Tibial nerve (tissue), 4 donors: ENCODE measurements around the gene C1QC. TPM values are rescaled to one million over a fixed set of nuclear protein-coding genes. Genes with fewer than 3 reads are reported as not detected.

Experiments
- DNase-seq, 2 donors: peaks; one replicate each; pipeline ENCODE4 v3.0.0-alpha.2; 2019; ENCODE audit warnings: low spot score in 2 of 2
- H3K27ac ChIP-seq, 4 donors: fragments of 200-600 bp; sonication (generic) in 3 of 4; one replicate each; pipeline ENCODE4 v1.5.1; 2017 to 2019; ENCODE audit warnings: mild to moderate bottlenecking in 1 of 4
- H3K27me3 ChIP-seq, 2 donors: fragments of 200-600 bp; sonication (generic) in 1 of 2; one replicate each; pipeline versions ENCODE4 v1.5.1 to v1.6.0; 2017 to 2019
- H3K36me3 ChIP-seq, 3 donors: fragments of 200-600 bp; sonication (generic); one replicate each; pipeline ENCODE4 v1.5.1; 2018 to 2019
- H3K4me1 ChIP-seq, 4 donors: fragments of 200-600 bp; sonication (generic) in 3 of 4; one replicate each; pipeline ENCODE4 v1.5.1; 2017 to 2019
- H3K4me3 ChIP-seq, 4 donors: fragments of 200-600 bp; sonication (generic) in 3 of 4; one replicate each; pipeline ENCODE4 v1.5.1; 2017 to 2019; ENCODE audit warnings: mild to moderate bottlenecking in 1 of 4, moderate library complexity in 1 of 4
- H3K9me3 ChIP-seq, 4 donors: fragments of 200-600 bp; sonication (generic) in 3 of 4; one replicate each; pipeline ENCODE4 v1.5.1; 2017 to 2019
- CTCF ChIP-seq, 5 experiments: fragments of 200-600 bp in 3 of 5; fragments of 450-650 bp in 2 of 5; sonication (generic) in 3 of 5; IDR thresholded peaks; one replicate each; pipeline ENCODE4 v1.5.1; 2016 to 2019; ENCODE audit warnings: antibody characterized with exemption in 5 of 5, mild to moderate bottlenecking in 3 of 5, moderate library complexity in 2 of 5
- EP300 ChIP-seq, 2 donors: sonication (generic); formaldehyde crosslinking; IDR thresholded peaks; one replicate each; pipeline ENCODE4 v1.6.1; 2017; ENCODE audit warnings: antibody characterized with exemption in 2 of 2, mild to moderate bottlenecking in 1 of 2
- POLR2A ChIP-seq, 2 donors: fragments of 450-650 bp; IDR thresholded peaks; one replicate each; pipeline ENCODE4 v1.6.1; 2017; ENCODE audit warnings: antibody characterized with exemption in 2 of 2, mild to moderate bottlenecking in 2 of 2, moderate library complexity in 2 of 2
- WGBS, 2 donors: methylation state at CpG; one replicate each; pipeline ENCODE4 v1.1.5; 2018; 5-methylcytosine and 5-hydroxymethylcytosine counted together
- total RNA-seq, 4 donors: library from RNA; depleted of rRNA; stranded (reverse); fragments of >200 nt; gene quantifications; one replicate each; pipeline ENCODE4 v1.1.0, GENCODE V29; 2016

The C1QC gene
- total RNA-seq, 4 donors from 2014 or later, result 130 to 315 (median 188) TPM

GRCh38 chr1:22598736-22599135 is 44.7 kb upstream of the C1QC start:
- DNase-seq, result no peak
- Histone ChIP-seq H3K4me3 (no peak overlapping the region), H3K27me3 (peaks cover 0 to 59% of the 10 kb centered on the region in 2 donors), H3K27ac (no peak overlapping the region), H3K36me3 (no peaks in the 10 kb centered on the region), H3K4me1 (no peaks in the 10 kb centered on the region), H3K9me3 (no peaks in the 10 kb centered on the region)
- 78% methylated on average over 18 to 21 of the region's 24 CpGs for WGBS, 2 donors
- TF ChIP-seq POLR2A (IDR thresholded peaks at IDR 0.05), result no peak
- no peak for TF ChIP-seq CTCF (IDR thresholded peaks at IDR 0.05)
- TF ChIP-seq EP300 (IDR thresholded peaks at IDR 0.05), result no peak

GRCh38 chr1:22600071-22600816 is 43.2 kb upstream of the C1QC start:
- Histone ChIP-seq H3K36me3 (no peaks in the 10 kb centered on the region), H3K4me3 (no peak overlapping the region), H3K4me1 (no peaks in the 10 kb centered on the region), H3K27ac (no peak overlapping the region), H3K9me3 (no peaks in the 10 kb centered on the region), H3K27me3 (peaks cover 0 to 51% of the 10 kb centered on the region in 2 donors)
- TF ChIP-seq CTCF (IDR thresholded peaks at IDR 0.05) (no peak), EP300 (IDR thresholded peaks at IDR 0.05) (no peak)
- 51 to 60% methylated on average over 14 to 18 of the region's 22 CpGs for WGBS, 2 donors
- no peak for DNase-seq

DNA sequence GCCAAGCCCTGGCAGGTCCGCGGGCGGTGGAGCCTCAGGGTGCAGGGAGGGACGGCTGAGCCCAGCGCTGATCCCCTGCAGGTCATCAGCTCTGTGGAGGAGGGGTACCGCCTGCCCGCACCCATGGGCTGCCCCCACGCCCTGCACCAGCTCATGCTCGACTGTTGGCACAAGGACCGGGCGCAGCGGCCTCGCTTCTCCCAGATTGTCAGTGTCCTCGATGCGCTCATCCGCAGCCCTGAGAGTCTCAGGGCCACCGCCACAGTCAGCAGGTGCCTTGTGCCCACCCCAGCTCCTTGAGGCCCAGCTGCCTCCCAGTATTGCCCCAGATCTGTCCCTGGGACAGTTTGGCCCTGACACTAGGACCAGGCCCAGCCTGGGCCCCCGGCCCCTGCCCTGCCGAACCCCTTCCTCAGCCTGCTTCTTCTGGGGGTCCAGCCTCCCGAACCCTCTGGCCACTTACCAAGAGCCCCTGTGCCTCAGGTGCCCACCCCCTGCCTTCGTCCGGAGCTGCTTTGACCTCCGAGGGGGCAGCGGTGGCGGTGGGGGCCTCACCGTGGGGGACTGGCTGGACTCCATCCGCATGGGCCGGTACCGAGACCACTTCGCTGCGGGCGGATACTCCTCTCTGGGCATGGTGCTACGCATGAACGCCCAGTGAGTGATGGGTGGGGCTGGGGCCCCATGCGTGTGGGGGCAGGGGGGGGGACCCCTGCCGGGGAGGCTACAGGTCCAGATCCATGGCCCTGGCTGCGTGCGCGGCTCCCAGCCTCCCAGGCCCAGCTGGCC is 42.4 kb upstream of the C1QC start:
- H3K27me3 ChIP-seq, result peaks cover 0 to 55% of the 10 kb centered on the region in 2 donors

DNA sequence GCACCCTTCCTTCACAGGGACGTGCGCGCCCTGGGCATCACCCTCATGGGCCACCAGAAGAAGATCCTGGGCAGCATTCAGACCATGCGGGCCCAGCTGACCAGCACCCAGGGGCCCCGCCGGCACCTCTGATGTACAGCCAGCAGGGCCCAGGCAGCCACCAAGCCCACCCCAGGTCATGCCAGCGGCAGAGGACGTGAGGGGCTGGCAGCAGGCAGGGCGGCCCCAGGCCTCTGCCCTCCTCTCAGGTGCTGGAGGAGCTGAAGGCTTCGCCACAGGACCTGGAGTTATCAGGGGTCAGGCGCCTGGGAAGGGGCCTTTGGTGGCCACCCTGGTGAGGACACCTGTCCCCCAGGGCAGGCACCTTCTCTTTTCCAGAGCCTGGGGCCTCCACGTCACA is 41.8 kb upstream of the C1QC start:
- DNase-seq, result no peak
- 92 to 95% methylated on average over 4 to 8 of the region's 12 CpGs for WGBS, 2 donors

More for the DNA sequence above, 42.4 kb upstream of the C1QC start:
- Histone ChIP-seq H3K27ac (no peak overlapping the region), H3K4me1 (no peaks in the 10 kb centered on the region), H3K9me3 (no peaks in the 10 kb centered on the region), H3K4me3 (no peak overlapping the region), H3K36me3 (no peaks in the 10 kb centered on the region)
- TF ChIP-seq POLR2A (IDR thresholded peaks at IDR 0.05), result no peak
- no peak for TF ChIP-seq EP300 (IDR thresholded peaks at IDR 0.05)
- no peak for TF ChIP-seq CTCF (IDR thresholded peaks at IDR 0.05)
- DNase-seq, result no peak
- 86 to 87% methylated on average over 25 to 33 of the region's 39 CpGs for WGBS, 2 donors

More for the DNA sequence above, 41.8 kb upstream of the C1QC start:
- no peaks in the 10 kb centered on the region for H3K4me1 ChIP-seq
- no peak overlapping the region for H3K27ac ChIP-seq
- H3K27me3 ChIP-seq, result peaks cover 0 to 60% of the 10 kb centered on the region in 2 donors
- no peaks in the 10 kb centered on the region for H3K36me3 ChIP-seq
- H3K4me3 ChIP-seq, result no peak overlapping the region
- no peaks in the 10 kb centered on the region for H3K9me3 ChIP-seq
- TF ChIP-seq CTCF (IDR thresholded peaks at IDR 0.05) (no peak), POLR2A (IDR thresholded peaks at IDR 0.05) (no peak), EP300 (IDR thresholded peaks at IDR 0.05) (no peak)
